ENCODE measurements around the gene HRAS. TPM values are rescaled to one million over a fixed set of nuclear protein-coding genes. Genes with fewer than 3 reads are reported as not detected.

The HRAS gene
- total RNA-seq, 1 donor from 2014 or later, result 83.7 TPM

- Histone ChIP-seq H3K36me3 (ENCODE audit: control insufficient read depth, insufficient read depth, low read length) (no peaks in the 10 kb centered on the region), H3K27me3 (ENCODE audit: control insufficient read depth, insufficient read depth, low read length) (no peaks in the 10 kb centered on the region), H3K4me3 (ENCODE audit: low read depth, low read length) (no peak overlapping the region)
- no peak for TF ChIP-seq CTCF (IDR thresholded peaks at IDR 0.05; ENCODE audit: insufficient read depth, low read length, poor library complexity, severe bottlenecking)
- DNase-seq (ENCODE audit: low read depth), result no peak
Observed at GRCh38 chr11:484616-485015, 50.8 kb downstream of the HRAS start.

Other genes with a start within 250 kb of the HRAS start
- gene PGGHG, start 246.4 kb downstream of the HRAS start, total RNA-seq, result 10.5 and 13.1 TPM in 2 replicates
- not detected in 2 replicates for gene IFITM5, start 236.1 kb downstream of the HRAS start, total RNA-seq
- 39.9 and 55.0 TPM in 2 replicates for gene IFITM2, start 227.8 kb downstream of the HRAS start, total RNA-seq
- 38.2 and 42.4 TPM in 2 replicates for gene IFITM1, start 221.5 kb downstream of the HRAS start, total RNA-seq
- gene IFITM3, start 214.7 kb downstream of the HRAS start, total RNA-seq, result 93.7 and 125 TPM in 2 replicates
- 24.2 and 31.6 TPM in 2 replicates for gene B4GALNT4, start 166.1 kb downstream of the HRAS start, total RNA-seq
- 23.9 and 24.9 TPM in 2 replicates for gene PKP3, start 141.4 kb downstream of the HRAS start, total RNA-seq
- gene SIGIRR, start 120.6 kb downstream of the HRAS start, total RNA-seq, result 98.4 and 113 TPM in 2 replicates
- 18.4 and 19.7 TPM in 2 replicates for gene ANO9, start 93.6 kb downstream of the HRAS start, total RNA-seq
- gene PTDSS2, start 85.3 kb downstream of the HRAS start, total RNA-seq, result 81.1 and 96.3 TPM in 2 replicates
- 229 and 251 TPM in 2 replicates for gene RNH1, start 28.3 kb downstream of the HRAS start, total RNA-seq
- 1.6 and 1.9 TPM in 2 replicates for gene LRRC56, start 2.0 kb upstream of the HRAS start, total RNA-seq
- gene LMNTD2, start 25.2 kb upstream of the HRAS start, total RNA-seq, result 1.9 and 4.7 TPM in 2 replicates
- 72.5 and 91.7 TPM in 2 replicates for gene RASSF7, start 25.4 kb upstream of the HRAS start, total RNA-seq
- gene PHRF1, start 40.9 kb upstream of the HRAS start, total RNA-seq, result 32.5 and 33.0 TPM in 2 replicates
- 60.2 and 78.7 TPM in 2 replicates for gene IRF7, start 80.4 kb upstream of the HRAS start, total RNA-seq
- 0.92 TPM in 1 of 2 replicates, not detected in the other for gene CDHR5, start 89.4 kb upstream of the HRAS start, total RNA-seq
- 2.1 TPM in 1 of 2 replicates, not detected in the other for gene SCT, start 91.6 kb upstream of the HRAS start, total RNA-seq
- 0.08 TPM in 1 of 2 replicates, not detected in the other for gene DRD4, start 101.7 kb upstream of the HRAS start, total RNA-seq
- gene DEAF1, start 159.6 kb upstream of the HRAS start, total RNA-seq, result 56.5 and 63.0 TPM in 2 replicates
- gene TMEM80, start 160.2 kb upstream of the HRAS start, total RNA-seq, result 22.7 and 28.5 TPM in 2 replicates
- gene EPS8L2, start 170.7 kb upstream of the HRAS start, total RNA-seq, result 119 and 143 TPM in 2 replicates
- gene TALDO1, start 211.9 kb upstream of the HRAS start, total RNA-seq, result 201 and 207 TPM in 2 replicates
- 27.6 and 54.9 TPM in 2 replicates for gene GATD1, start 241.9 kb upstream of the HRAS start, total RNA-seq